H1 (cell line): ENCODE measurements around the gene UVRAG. TPM values are rescaled to one million over a fixed set of nuclear protein-coding genes. Genes with fewer than 3 reads are reported as not detected.

Experiments used
- CTCF ChIA-PET: fragments of 300-600 bp; sonication (Branson Sonifier 250); formaldehyde crosslinking; loops from one replicate; lab custom pipeline; 2021; ENCODE audit not compliant: partially characterized antibody; lab: Charles Lee
- POLR2A ChIA-PET: fragments of 300-600 bp; sonication (Branson Sonifier 250); formaldehyde crosslinking; loops from one replicate; lab custom pipeline; 2021; ENCODE audit warnings: inconsistent platforms; ENCODE audit not compliant: partially characterized antibody; lab: Charles Lee
- DNase-seq, 2 experiments: peaks; one replicate each; pipeline versions ENCODE4 v3.0.0 to v3.0.0-alpha.2; 2010 to 2022; ENCODE audit warnings: low spot score in 2 of 2, low read depth in 1 of 2, mixed read lengths in 1 of 2
- FAIRE-seq: peaks from 2 replicates; lab custom pipeline; 2011; peaks lifted over from hg19 to GRCh38; lab: Jason Lieb, UNC
- H2AFZ ChIP-seq: 2 replicates; pipeline ENCODE4 v1.8.1; 2012; ENCODE audit warnings: low read length, inconsistent platforms
- H2AK5ac ChIP-seq: 2 replicates; pipeline ENCODE4 v1.6.1; 2013; ENCODE audit warnings: low read depth, low read length
- H2BK120ac ChIP-seq: replicated peaks from 2 replicates; pipeline ENCODE3; 2013; ENCODE audit warnings: low read depth, low read length, inconsistent platforms
- H2BK12ac ChIP-seq: 2 replicates; pipeline ENCODE4 v1.6.1; 2013; ENCODE audit warnings: low read depth, low read length
- H2BK15ac ChIP-seq: 2 replicates; pipeline ENCODE4 v1.6.1; 2013; ENCODE audit warnings: low read length
- H2BK20ac ChIP-seq: 2 replicates; pipeline ENCODE4 v1.6.1; 2013; ENCODE audit warnings: low read length
- H2BK5ac ChIP-seq: 2 replicates; pipeline ENCODE4 v1.6.1; 2013; ENCODE audit warnings: low read depth, low read length
- H3K14ac ChIP-seq: 2 replicates; pipeline ENCODE4 v1.6.1; 2013; ENCODE audit warnings: inconsistent platforms; ENCODE audit not compliant: insufficient read length
- H3K18ac ChIP-seq: 2 replicates; pipeline ENCODE4 v1.6.1; 2013; ENCODE audit warnings: low read length; ENCODE audit errors: extremely low read depth
- H3K23ac ChIP-seq: 2 replicates; pipeline ENCODE4 v1.6.1; 2013; ENCODE audit warnings: inconsistent platforms; ENCODE audit not compliant: insufficient read length
- H3K23me2 ChIP-seq: 2 replicates; pipeline ENCODE4 v1.6.1; 2013; ENCODE audit warnings: low read depth, low read length
- H3K27ac ChIP-seq: 2 replicates; pipeline ENCODE4 v1.6.1; 2011; ENCODE audit warnings: low read depth, low read length, inconsistent platforms
- H3K27me3 ChIP-seq, 4 experiments: replicated peaks in 1 of 4; 1 replicate in 1 of 4; 2 replicates in 3 of 4; pipeline versions ENCODE4 v1.6.1 to v1.8.1; 2011 to 2013; ENCODE audit warnings: low read length in 3 of 4, mild to moderate bottlenecking in 3 of 4, inconsistent platforms in 2 of 4, mixed read lengths in 2 of 4, moderate library complexity in 1 of 4; ENCODE audit not compliant: control insufficient read depth in 3 of 4, insufficient read depth in 3 of 4; ENCODE audit errors: extremely low read depth in 1 of 4
- H3K36me3 ChIP-seq, 4 experiments: 2 replicates each; pipeline versions ENCODE4 v1.6.1 to v1.8.1; 2011 to 2013; ENCODE audit warnings: mild to moderate bottlenecking in 4 of 4, low read length in 3 of 4, moderate library complexity in 2 of 4, control low read depth in 1 of 4, inconsistent platforms in 1 of 4; ENCODE audit not compliant: insufficient read depth in 4 of 4, control insufficient read depth in 2 of 4
- H3K4ac ChIP-seq: replicated peaks from 2 replicates; pipeline ENCODE3; 2013; ENCODE audit warnings: low read length, low read depth, mixed read lengths, inconsistent platforms; ENCODE audit not compliant: insufficient read length
- H3K4me1 ChIP-seq, 4 experiments: replicated peaks in 1 of 4; 1 replicate in 1 of 4; 2 replicates in 3 of 4; pipeline versions ENCODE4 v1.6.1 to v1.8.1; 2011 to 2013; ENCODE audit warnings: low read length in 3 of 4, inconsistent platforms in 2 of 4, mixed read lengths in 1 of 4; ENCODE audit not compliant: insufficient read depth in 4 of 4, control insufficient read depth in 3 of 4
- H3K4me2 ChIP-seq, 2 experiments: 2 replicates each; pipeline versions ENCODE4 v1.6.1 to v1.8.1; 2011 to 2013; ENCODE audit warnings: low read depth in 2 of 2, low read length in 2 of 2, control low read depth in 1 of 2, inconsistent platforms in 1 of 2, mild to moderate bottlenecking in 1 of 2; ENCODE audit not compliant: insufficient read depth in 1 of 2
- H3K4me3 ChIP-seq, 4 experiments: fragments of 200-600, 300-600 bp in 1 of 4; sonication (generic), shearing (Covaris generic), sonication (Bioruptor Twin) in 1 of 4; 2 replicates each; pipeline versions ENCODE4 v1.5.1 to v1.8.1; 2011 to 2016; ENCODE audit warnings: low read length in 4 of 4, low read depth in 3 of 4, control low read depth in 2 of 4, inconsistent platforms in 2 of 4, mild to moderate bottlenecking in 2 of 4, mixed read lengths in 1 of 4, moderate library complexity in 1 of 4; ENCODE audit not compliant: insufficient read depth in 2 of 4; ENCODE audit errors: extremely low read depth in 1 of 4
- H3K56ac ChIP-seq: replicated peaks from 2 replicates; pipeline ENCODE3; 2013; ENCODE audit warnings: low read depth, mild to moderate bottlenecking, mixed read lengths, low read length, inconsistent platforms; ENCODE audit not compliant: insufficient read length
- H3K79me1 ChIP-seq: 2 replicates; pipeline ENCODE4 v1.6.1; 2013; ENCODE audit warnings: low read depth, low read length, control low read depth
- H3K79me2 ChIP-seq, 2 experiments: 2 replicates each; pipeline versions ENCODE4 v1.6.1 to v1.8.1; 2012 to 2013; ENCODE audit warnings: low read length in 2 of 2, mild to moderate bottlenecking in 2 of 2, inconsistent platforms in 1 of 2; ENCODE audit not compliant: insufficient read depth in 2 of 2, control insufficient read depth in 1 of 2
- H3K9ac ChIP-seq, 4 experiments: replicated peaks in 1 of 4; 1 replicate in 1 of 4; 2 replicates in 3 of 4; pipeline versions ENCODE4 v1.6.1 to v1.8.1; 2011 to 2013; ENCODE audit warnings: low read depth in 3 of 4, low read length in 3 of 4, control low read depth in 2 of 4, mild to moderate bottlenecking in 2 of 4, moderate library complexity in 2 of 4, inconsistent platforms in 1 of 4; ENCODE audit errors: extremely low read depth in 1 of 4
- H3K9me3 ChIP-seq, 2 experiments: 2 replicates each; pipeline versions ENCODE4 v1.6.1 to v1.8.1; 2012 to 2013; ENCODE audit warnings: mild to moderate bottlenecking in 2 of 2, moderate library complexity in 2 of 2, control low read depth in 1 of 2, inconsistent platforms in 1 of 2, low read depth in 1 of 2, low read length in 1 of 2, mixed read lengths in 1 of 2; ENCODE audit not compliant: insufficient read depth in 2 of 2
- H4K20me1 ChIP-seq, 2 experiments: replicated peaks in 1 of 2; 2 replicates each; pipeline versions ENCODE3 to v1.8.1; 2011 to 2013; ENCODE audit warnings: inconsistent platforms in 2 of 2, low read length in 2 of 2, mild to moderate bottlenecking in 1 of 2; ENCODE audit not compliant: insufficient read depth in 2 of 2, control insufficient read depth in 1 of 2
- H4K5ac ChIP-seq: 2 replicates; pipeline ENCODE4 v1.6.1; 2013; ENCODE audit warnings: low read length, low read depth, mixed read lengths, inconsistent platforms; ENCODE audit not compliant: insufficient read length
- H4K8ac ChIP-seq: 2 replicates; pipeline ENCODE4 v1.8.0; 2013; ENCODE audit warnings: mild to moderate bottlenecking, moderate library complexity, low read length, inconsistent platforms; ENCODE audit not compliant: insufficient read depth; ENCODE audit errors: extremely low read depth
- H4K91ac ChIP-seq: replicated peaks from 2 replicates; pipeline ENCODE3; 2013; ENCODE audit warnings: low read length, mixed read lengths, inconsistent platforms; ENCODE audit not compliant: insufficient read length
- ATF3 ChIP-seq: IDR thresholded peaks from 2 replicates; pipeline ENCODE4 v1.6.1; 2011; ENCODE audit warnings: low read depth, mild to moderate bottlenecking, low read length; ENCODE audit not compliant: insufficient read depth
- CTCF ChIP-seq, 3 experiments: IDR thresholded peaks; 1 replicate in 2 of 3; 2 replicates in 1 of 3; pipeline versions ENCODE4 v1.5.1 to v1.6.1; 2011; ENCODE audit warnings: low read length in 3 of 3, mild to moderate bottlenecking in 3 of 3, inconsistent platforms in 2 of 3, low read depth in 1 of 3, moderate library complexity in 1 of 3; ENCODE audit not compliant: insufficient read depth in 1 of 3; ENCODE audit errors: control extremely low read depth in 1 of 3
- GABPA ChIP-seq: IDR thresholded peaks from 2 replicates; pipeline ENCODE4 v1.6.1; 2011; ENCODE audit warnings: mild to moderate bottlenecking, low read length, moderate library complexity, borderline replicate concordance; ENCODE audit not compliant: insufficient read depth
- SP1 ChIP-seq: IDR thresholded peaks from 2 replicates; pipeline ENCODE4 v1.6.1; 2011; ENCODE audit warnings: low read depth, low read length
- WGBS, 2 experiments: shearing (Covaris generic) in 1 of 2; methylation state at CpG; one replicate each; pipeline versions ENCODE4 v1.1.6 to v1.1.7; 2013 to 2015; ENCODE audit warnings: low lambda C conversion rate in 2 of 2, mixed read lengths in 2 of 2, inconsistent platforms in 1 of 2, low coverage in 1 of 2, missing lambda C conversion rate in 1 of 2; ENCODE audit not compliant: insufficient replicate concordance in 2 of 2, insufficient coverage in 1 of 2, insufficient read length in 1 of 2; ENCODE audit errors: extremely low coverage in 1 of 2, missing lambda C conversion rate in 1 of 2; 5-methylcytosine and 5-hydroxymethylcytosine counted together
- polyA plus RNA-seq, 7 experiments: library from polyadenylated mRNA; depleted of rRNA in 3 of 7; stranded (reverse) in 5 of 7; unstranded in 2 of 7; fragments of >200 nt in 5 of 7; fragments of 200-250 nt in 2 of 7; gene quantifications; 1 replicate in 5 of 7; 2 replicates in 1 of 7; 4 replicates in 1 of 7; pipeline versions ENCODE4 v1.2.1 to v1.2.3, GENCODE V29; 2011 to 2013; ENCODE audit warnings: missing spikeins in 2 of 7, mixed read lengths in 2 of 7
- total RNA-seq: library from RNA; stranded (reverse); fragmentation: NEBNext Ultra II Directional; extraction: Animal tissue kit (Norgen Biotek cat#: 25700); gene quantifications from 2 replicates; pipeline ENCODE4 v1.2.1, GENCODE V29; 2021

Gene UVRAG
- total and polyA plus RNA-seq, 2 of the 8 experiments (the other 6 are each of a cell fraction or from before 2014, with no cell fraction given), result 5.5 to 14.7 TPM

GRCh38 chr11:76054330-76054729, 239.3 kb downstream of the UVRAG start:
- Histone ChIP-seq H2BK15ac (no peak overlapping the region), H3K23me2 (no peaks in the 10 kb centered on the region), H2BK12ac (no peak overlapping the region), H3K4me2 (no peak overlapping the region), H3K14ac (no peak overlapping the region), H3K27ac (no peak overlapping the region), H4K20me1 (peaks cover 0 to 2% of the 10 kb centered on the region in 2 experiments), H3K4ac (no peak overlapping the region), H3K56ac (no peak overlapping the region), H3K4me3 (no peak overlapping the region), H3K79me1 (no peaks in the 10 kb centered on the region), H3K18ac (no peak overlapping the region), H3K23ac (no peak overlapping the region), H4K91ac (no peak overlapping the region), H3K4me1 (peaks cover 0 to 5% (median under 1%) of the 10 kb centered on the region in 4 experiments; a peak in 2 of 7 replicates), H2AK5ac (no peak overlapping the region), H3K9me3 (peaks cover 0 to 6% of the 10 kb centered on the region in 2 experiments; a peak in 2 of 4 replicates), H4K8ac (no peak overlapping the region), H3K27me3 (no peaks in the 10 kb centered on the region), H4K5ac (no peak overlapping the region), H2BK120ac (no peak overlapping the region), H2BK20ac (no peak overlapping the region), H3K9ac (no peak overlapping the region), H2BK5ac (no peak overlapping the region), H2AFZ (no peak overlapping the region), H3K79me2 (no peaks in the 10 kb centered on the region), H3K36me3 (no peaks in the 10 kb centered on the region)
- WGBS, 2 experiments, result 97% methylated on average over 3 of the region's 3 CpGs; no CpG with 5 or more reads in 1 of the 2 experiments
- DNase-seq (no peak), FAIRE-seq (no peak)
- CTCF ChIA-PET, result interaction anchor here (1.1 kb wide), 1 partner anchor 98 kb away, joined by 4 read pairs; no protein-coding TSS in a partner anchor
- POLR2A ChIA-PET, result no interaction called here
- TF ChIP-seq SP1 (no peak), ATF3 (no peak), CTCF (IDR thresholded peaks at IDR 0.05; ENCODE audit: control extremely low read depth in 1 of 3, insufficient read depth in 1 of 3, low read depth in 1 of 3, low read length in 3 of 3) (no peak), GABPA (no peak)
